VCaP (cell line): ENCODE results near the gene UBQLN4.
A peak's percentile ranks its signal among the peaks of the same experiment; 100 is the strongest.
"Not testable (repeated sequence)": the region's sequence is repeated elsewhere in the genome, so short reads cannot be mapped to it uniquely, and the experiment has no call there.

ENCODE experiments used
- H3K27ac ChIP-seq: fragments of 450-650 bp; 2 replicates; pipeline ENCODE4 v1.5.1; 2017
- TF ChIP-seq, protein P1 (sequence below): fragments of 450-650 bp; conservative IDR thresholded peaks from 2 replicates; pipeline ENCODE4 v1.5.1; 2017; ENCODE audit warnings: mild to moderate bottlenecking, moderate library complexity

UBQLN4 gene

GRCh38 chr1:156045076-156045475, 8.5 kb downstream of the UBQLN4 start:
- H3K27ac ChIP-seq, result no peak overlapping the region

GRCh38 chr1:156042828-156043227, 10.8 kb downstream of the UBQLN4 start:
- TF ChIP-seq, protein P1, sequence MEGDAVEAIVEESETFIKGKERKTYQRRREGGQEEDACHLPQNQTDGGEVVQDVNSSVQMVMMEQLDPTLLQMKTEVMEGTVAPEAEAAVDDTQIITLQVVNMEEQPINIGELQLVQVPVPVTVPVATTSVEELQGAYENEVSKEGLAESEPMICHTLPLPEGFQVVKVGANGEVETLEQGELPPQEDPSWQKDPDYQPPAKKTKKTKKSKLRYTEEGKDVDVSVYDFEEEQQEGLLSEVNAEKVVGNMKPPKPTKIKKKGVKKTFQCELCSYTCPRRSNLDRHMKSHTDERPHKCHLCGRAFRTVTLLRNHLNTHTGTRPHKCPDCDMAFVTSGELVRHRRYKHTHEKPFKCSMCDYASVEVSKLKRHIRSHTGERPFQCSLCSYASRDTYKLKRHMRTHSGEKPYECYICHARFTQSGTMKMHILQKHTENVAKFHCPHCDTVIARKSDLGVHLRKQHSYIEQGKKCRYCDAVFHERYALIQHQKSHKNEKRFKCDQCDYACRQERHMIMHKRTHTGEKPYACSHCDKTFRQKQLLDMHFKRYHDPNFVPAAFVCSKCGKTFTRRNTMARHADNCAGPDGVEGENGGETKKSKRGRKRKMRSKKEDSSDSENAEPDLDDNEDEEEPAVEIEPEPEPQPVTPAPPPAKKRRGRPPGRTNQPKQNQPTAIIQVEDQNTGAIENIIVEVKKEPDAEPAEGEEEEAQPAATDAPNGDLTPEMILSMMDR, result no peak
- H3K27ac ChIP-seq, result no peak overlapping the region

More at GRCh38 chr1:156045076-156045475, 8.5 kb downstream of the UBQLN4 start:
- TF ChIP-seq, protein P1, result no peak

DNA sequence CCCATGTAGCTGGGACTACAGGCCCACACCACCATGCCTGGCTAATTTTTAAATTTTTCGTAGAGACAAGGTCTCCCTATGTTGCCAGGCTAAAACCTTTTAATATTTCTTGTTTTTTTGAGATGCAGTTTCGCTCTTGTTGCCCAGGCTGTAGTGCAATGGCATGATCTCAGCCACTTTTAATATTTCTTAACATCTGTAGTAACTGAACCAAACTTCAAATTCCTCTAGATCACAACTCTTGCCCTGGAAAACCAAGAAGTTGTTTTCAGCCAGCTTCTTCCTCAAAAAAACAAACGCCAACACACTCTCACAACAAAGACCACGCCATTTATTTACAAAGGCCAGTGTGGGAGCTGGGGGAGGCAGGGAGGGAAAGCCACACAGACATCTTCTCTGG, 18.6 kb downstream of the UBQLN4 start:
- not testable (repeated sequence) for H3K27ac ChIP-seq

DNA sequence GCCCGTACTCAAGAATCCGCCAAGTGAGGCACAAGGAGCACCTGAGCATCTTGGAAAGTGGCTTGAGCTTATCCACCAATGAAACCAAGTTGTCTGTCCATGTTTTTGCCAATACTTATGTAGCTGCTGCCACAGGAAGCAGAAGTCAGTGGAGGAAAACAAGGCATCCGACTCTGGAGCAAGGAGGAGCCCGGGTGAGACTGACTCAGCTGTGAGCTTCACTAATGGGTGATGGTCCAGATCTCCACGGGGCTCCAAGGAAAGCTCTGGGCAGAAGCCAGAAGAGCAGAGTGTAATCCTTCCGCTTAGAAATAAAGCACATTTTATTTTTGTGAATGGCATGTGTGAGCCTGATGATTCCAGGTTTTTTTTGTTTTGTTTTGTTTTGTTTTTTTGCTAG, 20.6 kb downstream of the UBQLN4 start:
- H3K27ac ChIP-seq, result no peak overlapping the region
- TF ChIP-seq, protein P1, result no peak

- TF ChIP-seq, protein P1, result no peak
- no peak overlapping the region for H3K27ac ChIP-seq
Measured at GRCh38 chr1:156026588-156026987, 27.0 kb downstream of the UBQLN4 start.

GRCh38 chr1:156025876-156026275, 27.7 kb downstream of the UBQLN4 start:
- TF ChIP-seq, protein P1, result peak; percentile 54
- H3K27ac ChIP-seq, result no peak overlapping the region

GRCh38 chr1:156024801-156025200, 28.8 kb downstream of the UBQLN4 start:
- no peak overlapping the region for H3K27ac ChIP-seq
- TF ChIP-seq, protein P1, result no peak

DNA sequence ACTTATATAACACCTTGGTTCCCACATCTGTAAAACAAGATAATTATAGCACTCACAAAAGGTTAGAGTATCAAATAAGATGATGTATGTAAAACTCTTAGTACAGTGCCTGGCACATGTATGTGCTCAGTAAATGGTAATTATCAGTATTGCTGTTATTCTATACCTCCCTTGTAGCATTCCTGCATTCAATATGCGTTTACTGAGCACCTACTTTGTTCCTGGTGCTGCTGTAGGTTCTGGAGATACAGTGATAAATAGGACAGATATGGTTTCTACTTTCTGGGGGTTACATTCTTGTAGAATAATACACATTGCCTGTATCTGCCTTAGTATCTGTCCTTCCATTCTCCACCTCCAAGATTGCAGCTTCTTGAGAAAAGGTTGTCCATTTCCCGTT, 31.6 kb downstream of the UBQLN4 start:
- no peak overlapping the region for H3K27ac ChIP-seq
- TF ChIP-seq, protein P1, result no peak
